Hindlimb muscle (tissue), 1 donor: Measurements from ENCODE around the gene MED13L. TPM values are rescaled to one million over a fixed set of nuclear protein-coding genes. Genes with fewer than 3 reads are reported as not detected.

ENCODE experiments used
- DNase-seq: peaks from one replicate; pipeline ENCODE4 v3.0.0-alpha.2; 2013
- polyA plus RNA-seq: library from polyadenylated mRNA; unstranded; fragments of 120-200 nt; gene quantifications from one replicate; pipeline ENCODE4 v1.2.1, GENCODE V29; 2013; ENCODE audit not compliant: insufficient read length

Gene MED13L
- polyA plus RNA-seq = 48.1 TPM

- DNase-seq = peak; percentile 92
These were observed at the start of gene MED13L for GRCh38 chr12:116277467-116278278. Gene MED13L (minus strand): TSS chr12:116277693. CDS start chr12:116277131, 562 bp downstream.

- DNase-seq = no peak
These were observed 47.8 kb upstream of the MED13L start for GRCh38 chr12:116325336-116325664.

- DNase-seq = no peak
These were observed 47.3 kb upstream of the MED13L start for GRCh38 chr12:116324654-116325335.

GRCh38 chr12:116323406-116324386 is 46.2 kb upstream of the MED13L start:
- DNase-seq = no peak

- DNase-seq = no peak
These were observed 44.4 kb upstream of the MED13L start for GRCh38 chr12:116321913-116322312.

GRCh38 chr12:116320791-116321217 is 43.3 kb upstream of the MED13L start:
- peak; percentile 60 for DNase-seq

GRCh38 chr12:116319898-116320621 is 42.6 kb upstream of the MED13L start:
- DNase-seq = peak; percentile 88

GRCh38 chr12:116319233-116319897 is 41.9 kb upstream of the MED13L start:
- no peak for DNase-seq

GRCh38 chr12:116318576-116319232 is 41.2 kb upstream of the MED13L start:
- peak; percentile 78 for DNase-seq

- DNase-seq = no peak
These were observed 40.6 kb upstream of the MED13L start for GRCh38 chr12:116317986-116318575.

- DNase-seq = no peak
These were observed 39.6 kb upstream of the MED13L start for GRCh38 chr12:116317139-116317538.

GRCh38 chr12:116314477-116314876 is 37.0 kb upstream of the MED13L start:
- no peak for DNase-seq

GRCh38 chr12:116313194-116313927 is 35.9 kb upstream of the MED13L start:
- no peak for DNase-seq

- DNase-seq = no peak
These were observed 32.6 kb upstream of the MED13L start for GRCh38 chr12:116310082-116310481.

GRCh38 chr12:116309343-116309742 is 31.9 kb upstream of the MED13L start:
- no peak for DNase-seq

GRCh38 chr12:116308647-116309046 is 31.2 kb upstream of the MED13L start:
- no peak for DNase-seq

GRCh38 chr12:116306968-116307367 is 29.5 kb upstream of the MED13L start:
- no peak for DNase-seq

GRCh38 chr12:116306506-116306905 is 29.0 kb upstream of the MED13L start:
- no peak for DNase-seq

- no peak for DNase-seq
These were observed 27.1 kb upstream of the MED13L start for GRCh38 chr12:116304621-116305020.

GRCh38 chr12:116303929-116304328 is 26.4 kb upstream of the MED13L start:
- DNase-seq = no peak
